Thymus (tissue), 11 donors: ENCODE measurements around the gene PLIN3. TPM values are rescaled to one million over a fixed set of nuclear protein-coding genes. Genes with fewer than 3 reads are reported as not detected.
"Not testable (repeated sequence)": the region's sequence is repeated elsewhere in the genome, so short reads cannot be mapped to it uniquely, and the experiment has no call there.

ENCODE experiments used
- DNase-seq, 9 donors: peaks; one replicate each; pipeline ENCODE4 v3.0.0-alpha.2; 2013; ENCODE audit warnings: low spot score in 9 of 9, low read depth in 6 of 9, missing footprints in 1 of 9
- H3K27ac ChIP-seq, 2 donors: one replicate each; pipeline ENCODE4 v1.5.1; 2013; ENCODE audit warnings: control low read depth in 1 of 2, low read depth in 1 of 2, low read length in 1 of 2, mild to moderate bottlenecking in 1 of 2, moderate library complexity in 1 of 2
- H3K27me3 ChIP-seq, 2 donors: one replicate each; pipeline ENCODE4 v1.5.1; 2013; ENCODE audit warnings: low read length in 1 of 2; ENCODE audit not compliant: control insufficient read depth in 2 of 2, insufficient read depth in 1 of 2
- H3K36me3 ChIP-seq, 2 donors: one replicate each; pipeline ENCODE4 v1.5.1; 2013; ENCODE audit warnings: low read length in 1 of 2, mild to moderate bottlenecking in 1 of 2, moderate library complexity in 1 of 2; ENCODE audit not compliant: control insufficient read depth in 2 of 2, insufficient read depth in 2 of 2
- H3K4me1 ChIP-seq, 2 donors: one replicate each; pipeline ENCODE4 v1.5.1; 2013; ENCODE audit warnings: low read length in 2 of 2; ENCODE audit not compliant: control insufficient read depth in 2 of 2, insufficient read depth in 2 of 2
- H3K4me3 ChIP-seq, 2 donors: one replicate each; pipeline ENCODE4 v1.5.1; 2013; ENCODE audit warnings: low read length in 2 of 2, control low read depth in 1 of 2, mild to moderate bottlenecking in 1 of 2
- H3K9me3 ChIP-seq, 2 donors: one replicate each; pipeline ENCODE4 v1.5.1; 2013; ENCODE audit warnings: low read length in 1 of 2, mild to moderate bottlenecking in 1 of 2; ENCODE audit not compliant: control insufficient read depth in 2 of 2, insufficient read depth in 1 of 2
- WGBS: extraction: QIAGEN DNeasy Blood & Tissue Kit; methylation state at CpG from one replicate; pipeline ENCODE4 v1.1.7; 2013; 5-methylcytosine and 5-hydroxymethylcytosine counted together
- polyA plus RNA-seq: library from polyadenylated mRNA; stranded (reverse); fragments of 200-250 nt; gene quantifications from one replicate; pipeline ENCODE4 v1.2.3, GENCODE V29; 2013
- total RNA-seq: library from RNA; stranded (reverse); fragments of 120-200 nt; gene quantifications from one replicate; pipeline ENCODE4 v1.2.4, GENCODE V29; 2013
- donor health status: healthy.

PLIN3 gene
- total and polyA plus RNA-seq, 2 donors: 31.0 to 45.8 TPM

DNA sequence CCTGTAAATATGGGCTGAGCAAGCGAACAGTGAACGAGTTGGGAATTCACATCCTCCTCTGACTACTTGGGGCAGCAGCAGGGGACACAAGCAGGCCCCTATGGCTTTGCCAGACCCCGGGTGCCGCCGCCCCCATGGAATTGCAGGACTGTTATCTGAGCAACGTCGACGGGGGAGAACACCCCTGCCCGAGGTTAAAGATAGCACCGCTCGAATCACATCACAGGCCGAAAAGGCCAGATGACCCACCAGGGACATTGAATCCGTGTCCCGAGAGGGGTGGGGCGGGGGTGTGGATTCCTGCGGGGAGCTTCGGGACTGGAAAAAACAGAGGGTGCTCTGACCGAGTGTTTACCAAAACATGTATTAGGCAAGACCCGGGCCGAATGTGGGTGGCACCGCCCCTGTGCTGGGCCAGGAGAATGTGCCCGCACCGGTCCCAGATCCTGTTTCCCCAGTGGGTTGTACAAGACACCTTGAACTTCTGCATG lies 66.8 kb downstream of the PLIN3 start:
- Histone ChIP-seq H3K4me1 (no peaks in the 10 kb centered on the region), H3K4me3 (no peak overlapping the region), H3K9me3 (no peaks in the 10 kb centered on the region), H3K27ac (no peak overlapping the region), H3K27me3 (no peaks in the 10 kb centered on the region), H3K36me3 (peaks cover 7 to 11% of the 10 kb centered on the region in 2 donors)
- no peak for DNase-seq
- WGBS: 89% methylated on average over 23 of the region's 23 CpGs

DNA sequence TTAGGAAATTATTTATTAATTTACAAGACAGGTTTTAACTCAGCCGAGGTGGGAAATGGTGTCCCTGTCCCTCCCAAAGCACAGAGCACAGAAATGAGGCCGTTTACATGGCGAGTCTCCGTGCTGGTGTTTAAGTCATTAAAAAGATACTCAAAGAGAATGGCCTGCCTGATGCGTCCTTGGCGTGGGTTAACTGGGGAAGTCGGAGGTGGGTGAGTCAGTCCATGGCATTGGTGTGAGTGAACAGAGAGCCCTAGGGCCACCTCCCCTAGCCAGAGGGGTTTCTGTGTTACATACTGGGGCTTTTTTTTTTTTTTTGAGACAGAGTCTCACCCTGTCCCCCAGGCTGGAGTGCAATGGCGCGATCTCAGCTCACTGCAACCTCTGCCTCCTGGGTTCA lies 72.1 kb downstream of the PLIN3 start:
- DNase-seq: no peak
- Histone ChIP-seq H3K4me1 (peaks cover 8 to 32% of the 10 kb centered on the region in 2 donors), H3K4me3 (no peak overlapping the region), H3K36me3 (peaks cover 37 to 39% of the 10 kb centered on the region in 2 donors), H3K27me3 (no peaks in the 10 kb centered on the region), H3K9me3 (no peaks in the 10 kb centered on the region), H3K27ac (no peak overlapping the region)
- 95% methylated on average over 9 of the region's 9 CpGs for WGBS

DNA sequence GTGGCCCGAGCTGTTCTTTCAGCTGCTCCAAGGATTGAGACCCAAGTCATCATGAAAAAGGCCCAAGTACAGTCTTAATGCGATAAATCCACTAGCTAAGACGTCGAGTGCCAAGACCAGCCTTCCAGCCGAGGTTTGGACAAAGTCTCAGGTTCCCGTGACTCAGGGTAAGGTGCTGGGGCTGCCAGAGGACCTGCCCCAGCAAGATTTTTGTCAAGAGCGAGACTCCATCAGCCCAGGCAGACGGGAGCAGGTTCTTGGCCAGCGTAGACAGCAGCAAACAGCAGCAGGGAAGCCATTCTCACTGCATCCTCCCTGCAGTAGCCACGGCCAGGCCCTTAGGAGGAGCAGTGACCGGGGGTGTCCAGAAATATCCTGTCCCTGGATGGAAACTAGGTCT lies 72.5 kb downstream of the PLIN3 start:
- Histone ChIP-seq H3K9me3 (no peaks in the 10 kb centered on the region), H3K36me3 (peaks cover 37 to 39% of the 10 kb centered on the region in 2 donors), H3K4me3 (no peak overlapping the region), H3K27ac (peak overlapping the region in 1 of 2 donors; percentile 74), H3K27me3 (no peaks in the 10 kb centered on the region), H3K4me1 (peaks cover 8 to 32% of the 10 kb centered on the region in 2 donors)
- DNase-seq: no peak
- WGBS: 94% methylated on average over 11 of the region's 11 CpGs

DNA sequence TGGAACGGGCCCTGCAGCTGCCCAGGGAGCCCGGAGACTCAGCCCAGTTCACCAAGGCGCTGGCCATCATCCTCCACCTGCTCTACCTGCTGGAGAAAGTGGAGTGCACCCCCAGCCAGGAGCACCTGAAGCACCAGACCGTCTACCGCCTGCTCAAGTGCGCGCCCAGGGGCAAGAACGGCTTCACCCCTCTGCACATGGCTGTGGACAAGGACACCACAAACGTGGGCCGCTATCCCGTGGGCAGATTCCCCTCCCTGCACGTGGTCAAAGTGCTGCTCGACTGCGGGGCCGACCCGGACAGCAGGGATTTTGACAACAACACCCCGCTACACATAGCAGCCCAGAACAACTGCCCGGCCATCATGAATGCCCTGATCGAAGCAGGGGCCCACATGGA lies 74.2 kb downstream of the PLIN3 start:
- H3K4me3 ChIP-seq, H3K27me3 ChIP-seq, H3K9me3 ChIP-seq, H3K27ac ChIP-seq, DNase-seq: not testable (repeated sequence)
- peaks cover 8 to 32% of the 10 kb centered on the region in 2 donors for H3K4me1 ChIP-seq
- peaks cover 37 to 39% of the 10 kb centered on the region in 2 donors for H3K36me3 ChIP-seq
- 96% methylated on average over 19 of the region's 19 CpGs for WGBS

DNA sequence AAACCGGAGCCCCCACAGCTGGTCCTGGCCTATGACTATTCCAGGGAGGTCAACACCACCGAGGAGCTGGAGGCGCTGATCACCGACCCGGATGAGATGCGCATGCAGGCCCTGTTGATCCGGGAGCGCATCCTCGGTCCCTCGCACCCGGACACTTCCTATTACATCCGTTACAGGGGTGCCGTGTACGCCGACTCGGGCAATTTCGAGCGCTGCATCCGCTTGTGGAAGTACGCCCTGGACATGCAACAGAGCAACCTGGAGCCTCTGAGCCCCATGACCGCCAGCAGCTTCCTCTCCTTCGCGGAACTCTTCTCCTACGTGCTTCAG lies 74.6 kb downstream of the PLIN3 start:
- not testable (repeated sequence) for DNase-seq, H3K9me3 ChIP-seq, H3K27me3 ChIP-seq, H3K27ac ChIP-seq
- 97% methylated on average over 24 of the region's 24 CpGs for WGBS
- Histone ChIP-seq H3K4me1 (peaks cover 8 to 32% of the 10 kb centered on the region in 2 donors), H3K36me3 (peaks cover 37 to 39% of the 10 kb centered on the region in 2 donors), H3K4me3 (peak overlapping the region; percentile 71 to 81)

DNA sequence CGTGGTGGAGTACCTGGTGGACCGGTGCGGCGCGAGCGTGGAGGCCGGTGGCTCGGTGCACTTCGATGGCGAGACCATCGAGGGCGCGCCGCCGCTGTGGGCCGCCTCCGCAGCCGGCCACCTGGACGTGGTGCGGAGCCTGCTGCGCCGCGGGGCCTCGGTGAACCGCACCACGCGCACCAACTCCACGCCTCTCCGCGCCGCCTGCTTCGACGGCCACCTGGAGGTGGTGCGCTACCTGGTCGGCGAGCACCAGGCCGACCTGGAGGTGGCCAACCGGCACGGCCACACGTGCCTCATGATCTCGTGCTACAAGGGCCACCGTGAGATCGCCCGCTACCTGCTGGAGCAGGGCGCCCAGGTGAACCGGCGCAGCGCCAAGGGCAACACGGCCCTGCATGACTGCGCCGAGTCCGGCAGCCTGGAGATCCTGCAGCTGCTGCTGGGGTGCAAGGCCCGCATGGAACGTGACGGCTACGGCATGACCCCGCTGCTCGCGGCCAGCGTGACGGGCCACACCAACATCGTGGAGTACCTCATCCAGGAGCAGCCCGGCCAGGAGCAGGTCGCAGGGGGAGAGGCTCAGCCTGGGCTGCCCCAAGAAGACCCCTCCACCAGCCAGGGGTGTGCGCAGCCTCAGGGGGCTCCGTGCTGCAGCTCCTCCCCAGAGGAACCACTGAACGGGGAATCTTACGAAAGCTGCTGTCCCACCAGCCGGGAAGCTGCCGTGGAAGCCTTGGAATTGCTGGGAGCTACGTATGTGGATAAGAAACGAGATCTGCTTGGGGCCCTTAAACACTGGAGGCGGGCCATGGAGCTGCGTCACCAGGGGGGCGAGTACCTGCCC lies 75.2 kb downstream of the PLIN3 start:
- Histone ChIP-seq H3K36me3 (peaks cover 37 to 39% of the 10 kb centered on the region in 2 donors), H3K4me1 (peaks cover 8 to 32% of the 10 kb centered on the region in 2 donors), H3K27ac (peak overlapping the region; percentile 60 to 89), H3K4me3 (peak overlapping the region; percentile 71 to 81)
- WGBS: 17% methylated on average over 75 of the region's 75 CpGs
- H3K27me3 ChIP-seq, H3K9me3 ChIP-seq, DNase-seq: not testable (repeated sequence)

DNA sequence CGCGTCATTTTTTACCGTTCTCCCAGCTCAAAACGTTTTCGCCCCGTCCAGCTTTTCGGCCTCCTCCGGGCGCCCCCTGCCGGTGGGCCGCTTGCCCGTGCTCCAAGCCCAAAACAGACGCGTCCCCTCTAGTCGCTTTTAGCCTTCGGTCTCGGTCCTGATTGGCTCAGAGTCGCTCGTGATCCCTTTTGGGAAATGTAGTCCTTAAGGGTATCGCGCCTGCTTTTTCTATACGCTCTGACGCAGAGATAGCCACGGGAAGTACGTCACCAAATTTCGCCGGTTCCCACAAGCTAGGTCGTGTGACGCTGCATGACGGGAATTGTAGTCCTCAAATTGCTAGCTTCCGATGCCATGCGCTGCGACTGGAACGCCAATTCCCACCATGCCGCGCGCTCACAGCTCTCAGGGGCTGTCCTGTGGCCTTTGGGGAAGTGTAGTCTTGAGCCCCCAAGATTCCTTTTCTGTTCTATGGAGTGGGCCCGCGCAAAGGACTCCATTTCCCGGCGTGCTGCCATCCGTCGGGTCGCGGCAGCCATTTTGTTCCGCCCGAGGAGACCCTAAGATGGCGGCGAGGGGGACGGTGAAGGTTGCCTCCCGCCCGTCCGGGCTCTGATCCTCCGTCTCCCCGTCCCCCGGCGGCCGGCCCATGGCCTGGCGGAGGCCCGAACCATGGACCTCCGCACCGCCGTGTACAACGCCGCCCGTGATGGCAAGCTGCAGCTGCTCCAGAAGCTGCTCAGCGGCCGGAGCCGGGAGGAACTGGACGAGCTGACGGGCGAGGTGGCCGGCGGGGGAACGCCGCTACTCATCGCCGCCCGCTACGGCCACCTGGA lies 76.1 kb downstream of the PLIN3 start, which contains the start of gene FEM1A:
Gene FEM1A (plus strand): TSS at position 552 of the 836 bp plus-strand sequence. CDS start 121 bp downstream, at position 673.
- H3K27me3 ChIP-seq: no peaks in the 10 kb centered on the region
- peaks cover 8 to 32% of the 10 kb centered on the region in 2 donors for H3K4me1 ChIP-seq
- WGBS: under 1% methylated on average over 80 of the region's 80 CpGs
- H3K4me3 ChIP-seq: peak within 1 kb of the TSS; percentile 71 to 81
- peaks cover 31 to 33% of the 10 kb centered on the region in 2 donors for H3K36me3 ChIP-seq
- peak; percentile 100 for DNase-seq
- H3K27ac ChIP-seq: peak within 1 kb of the TSS; percentile 60 to 89
- H3K9me3 ChIP-seq: no peaks in the 10 kb centered on the region
